Measurements from ENCODE around the gene GABBR1.

- TF ChIP-seq CTCF (conservative IDR thresholded peaks at IDR 0.05; ENCODE audit: low read length) (no peak), EZH2phosphoT487 (IDR thresholded peaks at IDR 0.05; ENCODE audit: borderline replicate concordance, low read depth, low read length) (no peak)
These were observed 102.2 kb downstream of the GABBR1 start for GRCh38 chr6:29530671-29531310.
